Peyer's patch (tissue), 4 donors: ENCODE data around the gene SKAP1. TPM values are rescaled to one million over a fixed set of nuclear protein-coding genes. Genes with fewer than 3 reads are reported as not detected.

Source experiments
- DNase-seq, 3 donors: peaks; one replicate each; pipeline ENCODE4 v3.0.0-alpha.2; 2017 to 2019
- H3K27ac ChIP-seq, 4 donors: fragments of 200-600 bp; sonication (generic); one replicate each; pipeline ENCODE4 v1.5.1; 2016 to 2019
- H3K27me3 ChIP-seq, 2 donors: fragments of 200-600 bp; sonication (generic); one replicate each; pipeline ENCODE4 v1.5.1; 2019
- H3K36me3 ChIP-seq, 3 donors: fragments of 200-600 bp; sonication (generic); one replicate each; pipeline ENCODE4 v1.5.1; 2016 to 2019
- H3K4me1 ChIP-seq, 4 donors: fragments of 200-600 bp; sonication (generic); one replicate each; pipeline ENCODE4 v1.5.1; 2016 to 2019
- H3K4me3 ChIP-seq, 4 donors: fragments of 200-600 bp; sonication (generic); 1 replicate in 3 of 4; 2 replicates in 1 of 4; pipeline ENCODE4 v1.5.1; 2016 to 2019; ENCODE audit warnings: mild to moderate bottlenecking in 1 of 4
- H3K9me3 ChIP-seq, 4 donors: fragments of 200-600 bp; sonication (generic); one replicate each; pipeline ENCODE4 v1.5.1; 2016 to 2019; ENCODE audit warnings: mild to moderate bottlenecking in 1 of 4
- POLR2A ChIP-seq, 2 donors: fragments of 450-650 bp; IDR thresholded peaks; one replicate each; pipeline ENCODE4 v1.5.1; 2017; ENCODE audit warnings: antibody characterized with exemption in 2 of 2, mild to moderate bottlenecking in 2 of 2, moderate library complexity in 2 of 2
- total RNA-seq, 4 donors: library from RNA; depleted of rRNA; stranded (reverse); fragments of >200 nt; gene quantifications; one replicate each; pipeline ENCODE4 v1.1.0, GENCODE V29; 2016
- TF ChIP-seq, protein P1 (sequence below), 6 experiments: fragments of 450-650 bp in 4 of 6; fragments of 200-600 bp in 2 of 6; sonication (generic) in 1 of 6; IDR thresholded peaks; one replicate each; pipeline ENCODE4 v1.5.1; 2017 to 2019; ENCODE audit warnings: antibody characterized with exemption in 6 of 6, mild to moderate bottlenecking in 3 of 6, moderate library complexity in 1 of 6

Gene SKAP1
- total RNA-seq, 4 donors from 2014 or later = 3.1 to 17.3 (median 6.5) TPM

DNA sequence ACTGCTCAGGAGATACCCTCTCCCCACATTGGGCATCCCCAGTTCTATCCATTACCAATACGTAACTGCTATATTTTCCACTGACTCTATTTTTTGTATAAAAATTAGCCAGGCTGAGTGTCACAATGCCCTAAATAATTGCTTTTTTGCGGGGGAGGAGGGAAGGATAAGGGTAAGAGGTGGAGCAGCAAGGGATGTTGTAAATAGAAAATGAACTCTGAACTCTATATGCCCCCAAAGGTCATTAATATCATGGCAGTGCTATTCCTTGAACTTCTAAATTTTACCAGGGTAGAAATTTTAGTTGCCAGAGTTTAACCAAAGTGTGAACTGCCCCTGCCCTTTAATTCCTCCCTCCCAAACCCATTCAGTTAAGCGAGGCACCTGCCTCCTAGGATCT lies 118.7 kb downstream of the SKAP1 start:
- TF ChIP-seq, protein P1, sequence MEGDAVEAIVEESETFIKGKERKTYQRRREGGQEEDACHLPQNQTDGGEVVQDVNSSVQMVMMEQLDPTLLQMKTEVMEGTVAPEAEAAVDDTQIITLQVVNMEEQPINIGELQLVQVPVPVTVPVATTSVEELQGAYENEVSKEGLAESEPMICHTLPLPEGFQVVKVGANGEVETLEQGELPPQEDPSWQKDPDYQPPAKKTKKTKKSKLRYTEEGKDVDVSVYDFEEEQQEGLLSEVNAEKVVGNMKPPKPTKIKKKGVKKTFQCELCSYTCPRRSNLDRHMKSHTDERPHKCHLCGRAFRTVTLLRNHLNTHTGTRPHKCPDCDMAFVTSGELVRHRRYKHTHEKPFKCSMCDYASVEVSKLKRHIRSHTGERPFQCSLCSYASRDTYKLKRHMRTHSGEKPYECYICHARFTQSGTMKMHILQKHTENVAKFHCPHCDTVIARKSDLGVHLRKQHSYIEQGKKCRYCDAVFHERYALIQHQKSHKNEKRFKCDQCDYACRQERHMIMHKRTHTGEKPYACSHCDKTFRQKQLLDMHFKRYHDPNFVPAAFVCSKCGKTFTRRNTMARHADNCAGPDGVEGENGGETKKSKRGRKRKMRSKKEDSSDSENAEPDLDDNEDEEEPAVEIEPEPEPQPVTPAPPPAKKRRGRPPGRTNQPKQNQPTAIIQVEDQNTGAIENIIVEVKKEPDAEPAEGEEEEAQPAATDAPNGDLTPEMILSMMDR (IDR thresholded peaks at IDR 0.05) = no peak
- TF ChIP-seq POLR2A (IDR thresholded peaks at IDR 0.05) = no peak
- no peak overlapping the region for H3K27ac ChIP-seq
- H3K4me1 ChIP-seq = peaks cover 0 to 6% (median 0%) of the 10 kb centered on the region in 4 donors
- no peaks in the 10 kb centered on the region for H3K36me3 ChIP-seq
- H3K4me3 ChIP-seq = no peak overlapping the region
- H3K9me3 ChIP-seq = no peaks in the 10 kb centered on the region
- H3K27me3 ChIP-seq = no peaks in the 10 kb centered on the region
- no peak for DNase-seq

DNA sequence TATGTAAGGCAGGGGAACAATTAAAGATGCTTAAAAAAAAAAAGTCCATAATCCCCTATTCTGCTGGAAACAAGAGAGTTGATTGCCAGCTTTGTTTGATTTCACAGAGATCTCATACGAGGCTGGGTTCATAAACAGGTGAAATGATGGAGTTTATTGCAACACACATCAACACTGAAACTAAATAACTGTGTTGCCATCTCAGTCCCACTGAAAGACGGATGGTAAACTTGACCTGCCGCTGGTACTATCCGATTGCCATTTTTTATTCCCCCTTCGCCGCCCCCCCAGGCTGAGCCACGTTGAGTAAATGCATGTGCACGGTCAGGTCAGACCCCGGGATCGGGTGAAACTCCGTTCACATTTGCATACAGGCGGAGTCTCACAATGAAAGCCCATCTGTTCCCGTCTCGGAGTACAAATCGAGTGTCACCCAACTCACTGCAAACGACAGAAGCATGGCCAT lies 119.2 kb downstream of the SKAP1 start:
- Histone ChIP-seq H3K4me3 (peak overlapping the region in 2 of 4 donors; percentile 11 to 31), H3K9me3 (no peaks in the 10 kb centered on the region), H3K27ac (no peak overlapping the region), H3K4me1 (peaks cover 0 to 6% (median 0%) of the 10 kb centered on the region in 4 donors), H3K27me3 (no peaks in the 10 kb centered on the region), H3K36me3 (no peaks in the 10 kb centered on the region)
- TF ChIP-seq, protein P1 (IDR thresholded peaks at IDR 0.05) = no peak
- no peak for TF ChIP-seq POLR2A (IDR thresholded peaks at IDR 0.05)
- DNase-seq = no peak

DNA sequence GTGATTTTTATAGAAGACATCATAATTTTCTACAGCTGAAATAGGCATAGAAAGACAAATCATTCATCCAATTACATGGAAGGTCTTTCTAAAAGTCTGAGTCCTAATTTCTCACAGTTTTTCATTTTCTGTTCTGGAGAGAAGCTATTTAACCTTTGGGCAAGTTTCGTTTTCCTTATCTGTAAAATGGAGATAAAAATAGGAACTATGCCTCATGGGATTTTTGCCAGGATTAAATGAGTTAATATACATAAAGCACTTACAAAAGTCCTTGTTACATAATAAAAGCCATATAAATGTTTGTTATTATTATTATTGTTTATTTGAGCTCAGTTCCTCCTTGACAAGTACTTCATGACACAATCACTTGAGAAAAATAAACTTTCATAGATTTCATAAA lies 121.4 kb downstream of the SKAP1 start:
- no peak overlapping the region for H3K27ac ChIP-seq
- DNase-seq = no peak
- H3K27me3 ChIP-seq = no peaks in the 10 kb centered on the region
- no peaks in the 10 kb centered on the region for H3K36me3 ChIP-seq
- no peak overlapping the region for H3K4me3 ChIP-seq
- H3K9me3 ChIP-seq = no peaks in the 10 kb centered on the region
- TF ChIP-seq, protein P1 (IDR thresholded peaks at IDR 0.05) = no peak
- H3K4me1 ChIP-seq = peaks cover 0 to 6% (median 0%) of the 10 kb centered on the region in 4 donors

DNA sequence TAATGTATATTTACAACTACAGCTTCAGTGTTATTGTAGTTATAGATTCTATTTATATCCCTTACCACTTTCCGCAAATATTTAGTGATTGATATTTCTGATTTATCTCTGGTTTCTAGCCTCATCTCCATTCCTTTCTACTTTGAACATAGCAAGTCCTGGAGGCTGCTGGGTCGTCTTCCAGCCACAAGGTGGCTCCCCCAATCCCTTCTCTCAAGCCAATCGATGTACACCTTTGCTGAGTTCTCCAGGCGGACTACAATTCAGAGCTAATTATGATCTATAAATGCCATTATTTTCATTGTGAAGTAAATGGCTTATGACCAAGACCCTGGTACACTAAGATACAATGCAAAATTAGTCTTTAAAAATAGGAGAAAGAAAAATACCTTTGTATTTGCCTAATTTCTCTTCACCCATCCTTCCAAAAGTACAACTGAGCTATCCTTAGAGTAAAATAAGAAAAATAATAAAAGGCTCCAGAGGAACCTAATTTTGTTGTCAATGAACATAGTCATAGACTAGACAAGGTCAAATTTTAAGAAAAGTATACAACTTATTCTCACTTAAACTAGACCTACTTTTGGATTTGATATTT lies 122.1 kb downstream of the SKAP1 start:
- DNase-seq = peak; percentile 34 to 84 (median 63)
- Histone ChIP-seq H3K36me3 (no peaks in the 10 kb centered on the region), H3K27ac (no peak overlapping the region), H3K4me3 (no peak overlapping the region), H3K4me1 (peaks cover 0 to 6% (median 0%) of the 10 kb centered on the region in 4 donors), H3K27me3 (no peaks in the 10 kb centered on the region), H3K9me3 (no peaks in the 10 kb centered on the region)
- TF ChIP-seq POLR2A (IDR thresholded peaks at IDR 0.05) = no peak
- TF ChIP-seq, protein P1 (IDR thresholded peaks at IDR 0.05) = peak; percentile 29 to 80 (median 72)

DNA sequence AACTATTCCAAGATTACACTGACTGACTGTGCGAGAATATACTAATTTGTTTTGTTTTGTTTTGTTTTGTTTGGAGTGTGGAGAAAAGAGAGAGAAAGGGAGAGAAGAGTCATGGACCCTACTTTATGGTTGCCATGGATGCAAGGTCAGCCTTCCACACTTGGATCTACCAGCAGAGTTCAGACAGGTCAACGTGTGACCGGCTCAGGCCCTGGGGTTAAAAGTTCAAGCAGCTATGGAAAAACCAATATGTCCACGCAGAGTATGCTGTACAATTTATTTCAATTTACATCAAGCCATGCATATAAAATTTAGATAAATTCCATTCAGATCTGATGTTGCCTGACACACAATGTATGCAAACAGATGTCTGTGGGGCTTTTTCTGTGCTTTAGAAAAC lies 122.8 kb downstream of the SKAP1 start:
- TF ChIP-seq, protein P1 (IDR thresholded peaks at IDR 0.05) = no peak
- no peak for TF ChIP-seq POLR2A (IDR thresholded peaks at IDR 0.05)
- Histone ChIP-seq H3K27me3 (no peaks in the 10 kb centered on the region), H3K27ac (no peak overlapping the region), H3K4me3 (no peak overlapping the region), H3K9me3 (no peaks in the 10 kb centered on the region), H3K36me3 (no peaks in the 10 kb centered on the region), H3K4me1 (peaks cover 0 to 6% (median 0%) of the 10 kb centered on the region in 4 donors)
- no peak for DNase-seq
